Activated gamma-delta T cell (primary cell): ENCODE results near the gene TJP3.

ENCODE experiments used
- DNase-seq: peaks from one replicate; lab custom pipeline; 2025; lab: John Stamatoyannopoulos, UW

TJP3 gene

GRCh38 chr19:3691726-3692125 is 16.5 kb upstream of the TJP3 start:
- DNase-seq: no peak

DNA sequence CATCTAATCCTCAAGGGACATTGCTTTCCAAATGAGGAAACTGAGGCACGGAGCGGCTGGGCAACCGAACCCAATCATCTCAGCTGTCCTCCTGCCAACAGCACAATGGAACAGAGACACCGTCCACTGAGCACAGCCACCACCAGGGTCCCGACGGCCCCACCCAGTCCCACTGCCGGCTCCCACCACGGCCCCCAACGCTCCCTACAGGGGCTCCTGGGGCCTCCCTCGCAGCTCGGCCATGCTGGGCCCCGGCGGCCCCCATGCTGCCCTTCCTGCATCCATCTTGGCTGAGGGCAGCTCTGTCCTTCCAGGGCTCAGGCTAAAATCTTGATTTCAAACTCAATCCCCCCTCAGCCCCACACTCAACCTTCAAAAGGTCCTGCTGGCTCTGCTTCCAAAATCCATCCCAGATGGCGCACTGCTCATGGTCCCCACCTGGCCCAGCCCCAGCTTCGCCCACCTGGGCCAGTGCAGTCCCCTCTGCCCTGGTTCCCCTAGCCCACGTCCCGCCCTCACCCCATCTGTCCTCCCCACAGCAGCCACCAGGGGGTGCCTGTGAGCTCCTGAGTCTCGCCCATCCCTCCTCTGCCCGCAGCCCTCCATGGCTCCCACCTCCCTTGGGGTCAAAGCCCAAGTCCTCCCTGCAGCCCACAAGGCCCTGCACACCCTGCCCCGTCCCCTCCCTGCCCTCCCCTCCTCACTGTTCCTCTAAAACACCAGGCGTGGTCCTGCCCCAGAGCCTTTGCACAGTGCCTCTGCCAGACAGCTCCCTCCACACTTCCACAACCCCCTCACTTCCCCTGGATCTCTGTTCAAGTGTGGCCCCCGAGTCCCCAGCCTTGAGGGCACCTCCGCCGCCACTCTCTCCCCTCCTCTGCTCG is 15.8 kb upstream of the TJP3 start:
- no peak for DNase-seq

DNA sequence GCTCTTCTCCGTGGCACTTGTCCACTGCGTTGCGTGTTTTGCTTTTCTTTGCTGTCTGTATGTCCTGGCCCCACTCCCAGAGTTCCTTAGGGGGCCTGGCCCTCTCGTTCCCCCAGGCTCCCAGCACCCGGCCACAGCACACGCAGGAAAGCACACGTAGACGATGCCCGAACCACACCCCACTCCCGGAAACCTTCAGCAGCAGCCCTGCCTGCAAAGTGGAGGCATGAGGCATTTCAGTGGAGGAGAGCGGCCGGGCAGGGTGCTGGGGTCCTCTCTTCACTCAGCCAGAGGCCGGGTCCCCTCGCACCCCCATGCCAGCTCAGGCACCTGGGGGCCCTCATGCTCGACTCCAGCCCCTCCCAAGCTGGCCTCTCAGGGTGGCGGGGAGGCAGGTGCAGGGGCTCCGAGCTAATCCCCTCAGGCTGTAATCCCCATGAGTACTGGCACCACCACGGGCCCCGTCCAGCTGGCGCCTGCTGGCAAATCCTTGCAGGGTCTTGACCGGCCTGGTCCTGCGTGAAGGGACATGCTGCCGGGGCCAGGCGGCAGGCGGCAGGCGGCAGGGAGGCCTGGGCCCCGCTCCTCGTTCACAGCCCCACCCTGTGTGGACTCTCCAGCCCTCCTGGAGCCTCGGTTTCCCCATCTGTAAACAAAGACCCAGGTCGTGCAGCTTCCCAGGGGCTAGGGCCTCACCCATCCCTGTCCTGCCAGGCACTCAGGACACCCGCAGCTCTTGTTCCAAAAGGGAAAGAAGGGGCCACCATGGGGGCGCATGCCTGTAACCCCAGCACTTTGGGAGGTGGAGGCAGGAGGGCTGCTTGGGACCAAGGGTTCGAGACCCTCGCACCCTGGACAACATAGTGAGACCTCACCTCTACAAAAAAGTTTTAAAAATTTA is 14.9 kb upstream of the TJP3 start:
- no peak for DNase-seq

DNA sequence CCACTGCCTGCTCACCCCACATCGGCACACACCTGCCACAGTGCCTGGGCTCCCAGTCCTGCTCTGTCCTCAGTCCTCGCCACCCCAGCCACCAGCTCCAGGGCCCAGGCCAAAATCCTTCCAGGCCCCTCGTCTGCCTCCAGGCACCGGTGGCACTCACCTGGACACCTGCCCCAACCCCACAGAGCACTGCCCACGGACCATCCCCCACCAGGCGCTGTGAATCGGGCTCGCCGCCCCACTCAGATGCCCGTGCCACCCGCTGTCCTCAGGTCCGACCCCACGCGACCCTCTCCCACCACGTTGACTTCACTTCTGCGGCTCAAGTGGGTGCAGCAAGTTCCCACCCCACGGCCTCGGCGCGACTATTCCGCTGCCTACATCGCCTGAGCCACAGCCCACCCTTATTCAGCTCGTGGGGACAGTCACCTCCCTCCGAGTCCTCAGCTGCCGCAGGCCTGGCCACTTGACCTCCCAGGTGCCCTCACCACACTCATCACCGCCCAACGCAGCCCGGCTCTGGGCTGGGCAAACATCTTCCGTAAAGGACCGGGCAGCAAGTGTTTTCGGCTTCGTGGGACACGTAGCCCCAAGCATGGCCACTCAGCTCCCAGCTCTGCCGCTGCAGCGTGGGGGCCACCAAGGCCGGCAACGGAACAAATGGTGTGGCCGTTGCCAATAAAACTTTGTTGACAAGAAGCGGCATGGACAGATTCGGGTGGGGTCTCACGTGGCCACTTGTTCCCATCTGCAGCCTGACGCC is 13.6 kb upstream of the TJP3 start:
- no peak for DNase-seq

GRCh38 chr19:3695124-3695733 is 13.0 kb upstream of the TJP3 start:
- DNase-seq: no peak

DNA sequence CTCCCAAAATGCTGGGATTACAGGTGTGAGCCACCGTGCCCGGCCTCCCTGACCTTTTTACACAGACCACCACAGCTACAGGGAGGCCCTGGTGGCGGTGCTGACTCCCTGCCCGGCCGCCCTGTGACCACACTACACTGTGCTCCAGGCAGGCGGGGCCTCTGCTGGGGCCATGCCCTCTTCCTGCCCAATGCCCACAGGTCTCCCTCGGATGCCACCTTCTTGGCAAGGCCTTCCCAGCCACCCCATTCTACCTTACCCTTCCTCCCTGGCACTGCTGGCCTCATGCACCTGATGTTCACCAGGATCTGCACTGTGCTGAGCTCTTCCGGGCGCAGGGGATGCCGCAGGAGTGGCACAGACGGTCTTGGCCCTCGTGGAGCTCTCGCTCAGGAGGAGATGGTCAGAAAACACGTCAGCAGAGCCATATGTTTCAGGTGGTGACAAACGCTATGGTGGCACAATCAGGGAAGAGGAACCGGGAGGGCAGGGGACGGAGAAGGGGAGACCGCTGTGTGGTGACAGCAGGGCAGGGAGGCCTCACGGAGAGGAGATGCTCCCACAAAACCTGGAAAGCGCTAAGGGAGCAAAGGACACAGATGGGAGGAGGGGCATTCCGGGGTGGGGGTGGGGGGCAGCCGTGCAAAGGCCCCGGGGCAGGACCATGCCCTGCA is 12.1 kb upstream of the TJP3 start:
- no peak for DNase-seq

GRCh38 chr19:3696660-3696995 is 11.6 kb upstream of the TJP3 start:
- DNase-seq: no peak

- DNase-seq: no peak
Observed at GRCh38 chr19:3697094-3697493, 11.1 kb upstream of the TJP3 start.

GRCh38 chr19:3697671-3698385 is 10.4 kb upstream of the TJP3 start:
- no peak for DNase-seq

DNA sequence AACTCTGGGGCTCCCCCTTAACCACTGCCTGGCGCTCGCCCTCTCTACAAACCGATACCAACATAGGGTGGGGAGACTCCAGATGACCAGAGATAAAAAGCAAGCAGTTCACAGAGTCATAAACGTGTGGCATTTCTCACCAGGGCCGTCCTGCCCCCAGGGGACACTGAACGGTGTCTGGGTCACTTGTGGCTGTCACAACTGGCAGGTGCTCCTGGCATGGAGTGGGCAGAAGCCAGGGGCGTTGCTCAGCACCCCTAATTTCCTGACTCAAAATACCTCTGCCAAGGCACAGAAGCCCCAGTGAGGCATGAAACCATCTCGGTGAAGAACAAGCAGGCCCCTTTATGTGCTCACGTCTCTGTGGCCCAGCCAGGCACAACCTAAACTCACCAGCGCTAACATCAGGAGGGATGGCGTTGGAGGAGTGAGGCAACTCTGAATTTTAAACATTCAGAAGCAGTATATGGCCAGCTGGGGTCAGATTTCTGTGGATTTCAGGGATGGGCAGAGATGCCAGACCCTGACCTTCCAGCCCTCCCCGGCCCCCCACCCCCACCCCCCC is 9.7 kb upstream of the TJP3 start:
- DNase-seq: no peak

DNA sequence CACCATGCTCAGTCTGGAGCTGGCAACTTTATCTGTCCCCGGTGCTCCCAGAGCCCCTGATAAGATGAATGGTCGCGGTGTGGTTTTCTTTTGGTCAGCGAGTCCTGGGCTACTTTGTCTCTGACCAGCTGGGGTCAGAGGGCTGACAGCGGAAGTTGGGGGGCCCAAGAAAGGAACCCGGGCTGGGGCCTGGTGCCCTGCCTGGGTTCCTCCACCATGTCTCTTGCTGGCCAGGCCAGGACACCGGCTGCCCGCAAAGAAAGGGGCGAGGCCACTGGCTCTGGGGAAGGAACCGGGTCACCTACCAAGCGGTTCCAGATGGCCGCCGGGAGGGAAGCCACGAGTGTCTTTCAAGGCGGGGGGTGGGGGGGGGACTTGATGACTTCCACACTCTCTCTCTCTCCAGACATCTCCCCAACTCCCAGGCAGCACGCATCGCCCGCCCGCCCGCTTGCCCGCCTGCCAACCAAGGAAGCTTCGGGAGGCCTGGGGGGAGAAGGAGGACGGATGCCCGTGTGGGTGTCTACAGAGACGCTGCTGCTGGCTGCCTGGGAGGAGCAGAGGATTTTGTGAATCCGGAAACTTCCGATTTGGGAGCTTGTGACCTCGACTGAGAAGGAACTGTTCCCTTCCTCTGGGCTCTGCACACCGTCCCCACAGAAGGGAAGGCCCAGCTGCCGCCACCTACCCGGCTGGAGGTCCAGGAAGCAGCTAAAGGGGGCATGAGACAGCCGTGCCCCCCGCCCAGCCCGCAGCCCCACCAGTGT is 9.0 kb upstream of the TJP3 start:
- no peak for DNase-seq

GRCh38 chr19:3699741-3700241 is 8.4 kb upstream of the TJP3 start:
- no peak for DNase-seq

DNA sequence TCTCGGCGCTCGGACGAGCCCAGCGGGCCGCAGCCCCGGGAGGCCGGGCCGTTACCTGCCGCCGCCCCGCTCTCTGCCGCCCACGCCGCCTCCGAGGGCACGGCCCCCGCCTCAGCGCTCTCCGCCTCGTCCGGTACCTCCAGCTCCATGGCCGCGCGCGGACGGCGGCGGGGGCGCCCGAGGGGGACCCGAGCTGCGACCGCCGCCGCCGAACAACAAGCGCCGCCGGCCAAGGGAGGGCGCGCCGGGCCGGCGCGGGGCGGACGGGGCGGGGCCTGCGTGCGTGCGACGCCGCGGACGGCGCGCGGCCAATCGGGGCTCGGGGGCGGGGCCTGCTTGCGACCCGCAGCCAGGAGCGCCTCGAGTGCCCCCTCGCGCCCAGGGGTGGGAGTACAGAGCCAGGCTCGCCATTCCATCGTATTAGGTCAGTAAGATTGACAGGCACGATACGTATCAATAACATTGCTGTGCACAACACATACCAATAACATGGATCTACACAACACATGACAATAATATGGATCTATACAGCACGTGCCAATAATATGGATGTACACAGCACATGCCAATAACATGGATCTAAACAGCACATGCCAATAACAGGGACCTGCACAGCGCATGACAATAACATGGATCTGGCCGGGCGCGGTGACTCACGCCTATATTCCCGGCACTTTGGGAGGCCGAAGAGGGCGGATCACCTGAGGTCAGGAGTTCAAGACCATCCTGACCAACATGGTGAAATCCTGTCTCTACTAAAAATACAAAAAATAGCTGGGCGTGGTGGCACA is 7.7 kb upstream of the TJP3 start, which contains the start of gene PIP5K1C:
Gene PIP5K1C (minus strand): TSS at position 227 of the 791 bp plus-strand sequence. CDS start 78 bp downstream, at position 149.
- peak; percentile 84 for DNase-seq

- no peak for DNase-seq
Observed at GRCh38 chr19:3701200-3701599, 7.0 kb upstream of the TJP3 start.

GRCh38 chr19:3707868-3708206 is 347 bp upstream of the TJP3 start:
- DNase-seq: no peak

DNA sequence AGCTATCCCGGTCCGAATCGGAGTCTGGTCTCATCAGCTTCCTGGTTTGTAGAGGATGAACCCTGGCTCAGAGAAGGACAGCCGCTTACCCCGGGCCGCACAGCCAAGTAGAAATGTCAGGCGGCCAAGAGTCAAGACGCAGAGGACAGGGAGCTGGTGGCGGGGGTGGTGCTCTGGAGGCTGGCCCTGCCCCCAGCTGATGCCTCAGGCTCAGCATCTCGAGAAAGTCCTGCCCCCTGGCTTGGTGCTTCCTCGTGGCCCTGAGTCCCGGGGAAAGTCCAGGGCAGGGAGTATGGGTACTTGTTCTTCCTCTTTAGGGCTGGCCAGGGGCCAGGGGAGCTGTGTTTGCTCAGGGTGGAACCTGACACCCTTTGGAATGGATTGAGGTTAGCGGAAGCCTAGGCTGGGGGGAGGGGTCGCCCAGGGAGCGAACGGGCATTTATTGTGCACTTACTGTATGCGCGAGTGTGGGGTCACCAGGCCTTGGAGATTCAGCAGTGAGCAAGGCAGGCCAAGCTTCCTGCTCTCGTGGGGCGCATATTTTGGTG is 2.2 kb downstream of the TJP3 start:
- DNase-seq: no peak

DNA sequence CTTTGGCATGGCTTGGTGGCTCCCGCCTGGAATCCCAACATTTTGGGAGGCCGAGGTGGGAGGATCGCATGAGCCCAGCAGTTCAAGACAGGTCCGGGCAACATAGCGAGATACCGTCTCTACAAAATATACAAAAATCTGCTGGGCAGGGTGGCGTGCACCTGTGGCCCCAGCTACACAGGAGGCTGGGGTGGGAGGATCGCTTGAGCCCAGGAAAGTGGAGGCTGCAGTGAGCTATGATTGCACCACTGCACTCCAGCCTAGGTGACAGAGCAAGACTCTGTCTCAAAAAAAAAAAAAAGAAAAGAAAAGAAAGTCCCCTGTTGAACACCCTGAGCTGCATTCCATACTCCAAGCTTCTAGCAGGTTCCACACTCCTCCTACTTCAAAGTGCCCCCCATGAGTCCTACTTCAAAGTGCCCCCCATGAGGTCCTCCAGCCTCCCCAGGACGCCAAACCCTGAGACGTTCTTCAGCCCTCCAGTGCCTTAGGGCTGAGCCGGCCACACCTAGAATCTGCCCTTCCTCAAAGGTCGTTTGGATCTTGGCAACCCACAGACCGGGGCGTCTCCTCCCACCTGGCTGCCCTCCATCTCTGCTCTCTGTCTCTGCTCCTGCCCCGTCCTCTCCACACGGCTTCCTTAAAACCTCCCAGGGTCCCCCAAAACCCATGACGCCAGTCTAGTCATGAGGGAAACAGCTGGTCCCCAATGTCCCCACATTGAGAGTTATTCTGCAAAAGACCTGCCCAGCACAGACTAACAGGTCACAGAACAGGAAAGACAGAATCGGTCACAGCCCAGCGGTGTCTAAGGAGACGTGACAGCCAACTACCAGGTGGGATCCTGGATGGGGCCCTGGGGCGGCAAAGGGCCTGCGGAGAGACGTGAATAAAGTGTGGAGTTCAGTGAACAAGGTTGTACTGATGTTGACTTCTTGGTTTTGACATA is 4.8 kb downstream of the TJP3 start:
- no peak for DNase-seq
